Endothelial cell of umbilical vein (primary cell): ENCODE results near the gene RELL1. TPM values are rescaled to one million over a fixed set of nuclear protein-coding genes. Genes with fewer than 3 reads are reported as not detected.

ENCODE experiments used
- BruUV-seq: library from RNA; stranded (reverse); fragments of 400-500 nt; replicated peaks from 2 replicates; lab custom pipeline; 2021; lab: Mats Ljungman, UMichigan
- CTCF ChIA-PET: fragments of 300-600, 350-600 bp; sonication (Branson Sonifier 250); formaldehyde crosslinking; loops from one replicate; lab custom pipeline; 2021; ENCODE audit warnings: antibody characterized with exemption, inconsistent platforms; lab: Charles Lee
- POLR2A ChIA-PET: fragments of 300-600, 350-600 bp; sonication (Branson Sonifier 250); formaldehyde crosslinking; loops from one replicate; lab custom pipeline; 2021; ENCODE audit warnings: antibody characterized with exemption, inconsistent platforms; lab: Charles Lee
- DNase-seq: peaks from one replicate; pipeline ENCODE4 v3.0.0-alpha.2; 2011; ENCODE audit warnings: low read depth, low spot score
- FAIRE-seq: peaks from 2 replicates; lab custom pipeline; 2011; peaks lifted over from hg19 to GRCh38; lab: Jason Lieb, UNC
- H2AFZ ChIP-seq: 2 replicates; pipeline ENCODE4 v1.6.0; 2012; ENCODE audit warnings: low read depth, low read length, control low read depth, inconsistent platforms
- H3K27ac ChIP-seq: 2 replicates; pipeline ENCODE4 v1.5.1; 2011; ENCODE audit warnings: low read depth, mild to moderate bottlenecking, control low read depth, low read length, moderate library complexity; ENCODE audit not compliant: insufficient read depth
- H3K27me3 ChIP-seq, 2 experiments: 2 replicates each; pipeline versions ENCODE4 v1.6.0 to v1.6.1; 2011; ENCODE audit warnings: low read length in 2 of 2, mixed read lengths in 1 of 2; ENCODE audit not compliant: control insufficient read depth in 2 of 2, insufficient read depth in 2 of 2
- H3K36me3 ChIP-seq, 2 experiments: 2 replicates in 1 of 2; 3 replicates in 1 of 2; pipeline ENCODE4 v1.5.1; 2011; ENCODE audit warnings: low read length in 2 of 2, mild to moderate bottlenecking in 1 of 2, moderate library complexity in 1 of 2; ENCODE audit not compliant: control insufficient read depth in 2 of 2, insufficient read depth in 2 of 2; ENCODE audit errors: extremely low read depth in 1 of 2
- H3K4me1 ChIP-seq: 3 replicates; pipeline ENCODE4 v1.5.1; 2011; ENCODE audit warnings: mild to moderate bottlenecking, low read length; ENCODE audit not compliant: control insufficient read depth, insufficient read depth; ENCODE audit errors: extremely low read depth
- H3K4me2 ChIP-seq: 2 replicates; pipeline ENCODE4 v1.6.1; 2011; ENCODE audit warnings: low read length, control low read depth, mixed read lengths; ENCODE audit not compliant: insufficient read depth
- H3K4me3 ChIP-seq, 3 experiments: fragments of 200-600 bp in 1 of 3; sonication (generic), shearing (Covaris generic) in 1 of 3; replicated peaks in 1 of 3; 2 replicates each; pipeline ENCODE4 v1.5.1; 2011 to 2016; ENCODE audit warnings: control low read depth in 3 of 3, low read length in 3 of 3, mild to moderate bottlenecking in 2 of 3, inconsistent platforms in 1 of 3, low read depth in 1 of 3, moderate library complexity in 1 of 3; ENCODE audit not compliant: insufficient read depth in 1 of 3
- H3K79me2 ChIP-seq: 2 replicates; pipeline ENCODE4 v1.6.0; 2012; ENCODE audit warnings: low read length, inconsistent platforms; ENCODE audit not compliant: control insufficient read depth, insufficient read depth
- H3K9ac ChIP-seq: replicated peaks from 2 replicates; pipeline ENCODE3; 2011; ENCODE audit warnings: low read length, control low read depth; ENCODE audit not compliant: insufficient read depth; ENCODE audit errors: extremely low read depth
- H3K9me1 ChIP-seq: replicated peaks from 3 replicates; pipeline ENCODE4 v1.6.0; 2011; ENCODE audit warnings: mild to moderate bottlenecking, low read length; ENCODE audit not compliant: control insufficient read depth, insufficient read depth; ENCODE audit errors: extremely low read depth
- H3K9me3 ChIP-seq: replicated peaks from 2 replicates; pipeline ENCODE4 v1.5.1; 2012; ENCODE audit warnings: low read length, inconsistent platforms; ENCODE audit not compliant: control insufficient read depth, insufficient read depth
- H4K20me1 ChIP-seq: replicated peaks from 2 replicates; pipeline ENCODE3; 2011; ENCODE audit warnings: mild to moderate bottlenecking, low read length; ENCODE audit not compliant: control insufficient read depth, insufficient read depth; ENCODE audit errors: extremely low read depth
- EZH2 ChIP-seq: IDR thresholded peaks from 2 replicates; pipeline ENCODE4 v1.6.1; 2012; ENCODE audit warnings: borderline replicate concordance, low read depth, mild to moderate bottlenecking, moderate library complexity, low read length, inconsistent platforms; ENCODE audit not compliant: severe bottlenecking
- FOS ChIP-seq: IDR thresholded peaks from 2 replicates; pipeline ENCODE4 v1.6.1; 2011; ENCODE audit warnings: mild to moderate bottlenecking, low read length, moderate library complexity, borderline replicate concordance; ENCODE audit not compliant: insufficient read depth
- GATA2 ChIP-seq: IDR thresholded peaks from 2 replicates; pipeline ENCODE4 v1.7.0; 2011; ENCODE audit warnings: low read depth, mild to moderate bottlenecking, moderate library complexity, mixed read lengths, low read length; ENCODE audit not compliant: insufficient read length, insufficient read depth
- MYC ChIP-seq: IDR thresholded peaks from one replicate; pipeline ENCODE4 v1.6.1; 2011; ENCODE audit warnings: mild to moderate bottlenecking, low read depth, low read length
- POLR2A ChIP-seq: IDR thresholded peaks from 2 replicates; pipeline ENCODE4 v1.6.1; 2012; ENCODE audit warnings: low read depth, mild to moderate bottlenecking, control low read depth, low read length
- dilution Hi-C: fragments of 300-500 bp; cut with MboI; formaldehyde crosslinking; loops from one replicate; pipeline ENCODE4 v1.15.0; 2019; ENCODE audit warnings: low sequenced_read_pairs; ENCODE audit not compliant: extremely low pct_ligation_motif_present
- intact Hi-C: fragments of 100-400 bp; cut with micrococcal nuclease; formaldehyde crosslinking; loops from one replicate; pipeline ENCODE4 v1.10.0; 2022
- polyA plus RNA-seq, 4 experiments: library from polyadenylated mRNA; depleted of rRNA in 3 of 4; stranded (reverse) in 3 of 4; unstranded in 1 of 4; fragments of >200 nt; gene quantifications; 2 replicates each; pipeline versions ENCODE4 v1.2.1 to v1.2.3, GENCODE V29; 2011 to 2012; ENCODE audit warnings: missing spikeins in 1 of 4
- total RNA-seq: library from RNA; stranded (reverse); gene quantifications from 2 replicates; pipeline ENCODE4 v1.2.3, GENCODE V29; 2021
- TF ChIP-seq, protein P1 (sequence below), 2 donors: IDR thresholded peaks; 1 replicate in 1 of 2; 2 replicates in 1 of 2; pipeline ENCODE4 v1.5.1; 2011; ENCODE audit warnings: low read length in 2 of 2, mild to moderate bottlenecking in 2 of 2, moderate library complexity in 2 of 2, control low read depth in 1 of 2, inconsistent platforms in 1 of 2, low read depth in 1 of 2; ENCODE audit not compliant: insufficient read depth in 1 of 2; ENCODE audit errors: extremely low read depth in 1 of 2

RELL1 gene
- total and polyA plus RNA-seq, 2 donors (not counting 3 experiments of a cell fraction or from before 2014, with no cell fraction given) = 20.8 to 91.7 TPM

DNA sequence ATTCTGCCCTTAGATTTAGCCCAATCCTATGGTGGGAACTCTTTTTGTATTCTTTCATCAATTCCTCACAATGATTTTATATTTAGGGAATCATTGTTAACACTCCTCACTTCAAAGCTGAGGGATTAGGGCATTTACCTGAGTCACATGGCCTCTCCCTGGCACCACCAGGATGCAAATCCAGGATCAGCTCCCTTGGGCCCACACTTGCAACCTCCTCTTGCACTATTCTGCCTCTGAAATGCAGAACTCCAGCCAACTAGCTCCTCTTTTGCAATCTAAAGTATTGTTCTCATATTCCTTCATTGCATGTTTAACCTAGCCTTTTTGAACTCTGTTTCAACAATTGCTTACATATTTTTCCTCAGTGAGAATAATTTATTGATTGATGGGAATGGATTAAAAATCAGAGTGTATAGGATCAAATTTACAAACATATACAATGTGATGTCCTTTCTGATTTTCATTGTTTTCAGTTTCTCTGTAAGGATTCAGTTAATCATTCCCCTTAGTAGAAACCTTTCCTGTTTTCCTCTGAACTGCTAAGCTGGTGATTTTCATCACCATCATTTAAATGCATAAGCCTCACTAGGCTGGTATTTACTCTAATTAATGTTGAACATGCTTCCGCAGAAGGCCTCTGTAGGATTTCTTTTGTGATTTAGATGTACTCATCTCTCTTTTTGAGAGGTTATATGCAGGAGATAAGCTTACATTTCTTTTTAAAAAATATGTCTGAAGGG lies 3.3 kb upstream of the RELL1 start:
- TF ChIP-seq POLR2A = no peak
- TF ChIP-seq EZH2 = no peak
- TF ChIP-seq GATA2 = no peak
- TF ChIP-seq, protein P1, sequence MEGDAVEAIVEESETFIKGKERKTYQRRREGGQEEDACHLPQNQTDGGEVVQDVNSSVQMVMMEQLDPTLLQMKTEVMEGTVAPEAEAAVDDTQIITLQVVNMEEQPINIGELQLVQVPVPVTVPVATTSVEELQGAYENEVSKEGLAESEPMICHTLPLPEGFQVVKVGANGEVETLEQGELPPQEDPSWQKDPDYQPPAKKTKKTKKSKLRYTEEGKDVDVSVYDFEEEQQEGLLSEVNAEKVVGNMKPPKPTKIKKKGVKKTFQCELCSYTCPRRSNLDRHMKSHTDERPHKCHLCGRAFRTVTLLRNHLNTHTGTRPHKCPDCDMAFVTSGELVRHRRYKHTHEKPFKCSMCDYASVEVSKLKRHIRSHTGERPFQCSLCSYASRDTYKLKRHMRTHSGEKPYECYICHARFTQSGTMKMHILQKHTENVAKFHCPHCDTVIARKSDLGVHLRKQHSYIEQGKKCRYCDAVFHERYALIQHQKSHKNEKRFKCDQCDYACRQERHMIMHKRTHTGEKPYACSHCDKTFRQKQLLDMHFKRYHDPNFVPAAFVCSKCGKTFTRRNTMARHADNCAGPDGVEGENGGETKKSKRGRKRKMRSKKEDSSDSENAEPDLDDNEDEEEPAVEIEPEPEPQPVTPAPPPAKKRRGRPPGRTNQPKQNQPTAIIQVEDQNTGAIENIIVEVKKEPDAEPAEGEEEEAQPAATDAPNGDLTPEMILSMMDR (IDR thresholded peaks at IDR 0.05; ENCODE audit: extremely low read depth in 1 of 2, insufficient read depth in 1 of 2, low read depth in 1 of 2, low read length in 2 of 2) = no peak
- no peak for TF ChIP-seq MYC
- TF ChIP-seq FOS = no peak
- H3K79me2 ChIP-seq = peaks cover 16% of the 10 kb centered on the region
- no peaks in the 10 kb centered on the region for H3K27me3 ChIP-seq
- H3K36me3 ChIP-seq = no peaks in the 10 kb centered on the region
- FAIRE-seq (no peak), DNase-seq (no peak)
- dilution Hi-C loops = no loop called here
- ChIA-PET CTCF (interaction anchor here (0.7 to 1.4 kb wide), 3 partner anchors 86 to 346 kb away, joined by 3 to 4 read pairs (median 4); no protein-coding TSS in a partner anchor), POLR2A (no interaction called here)
- H3K9me3 ChIP-seq = no peaks in the 10 kb centered on the region
- no peak overlapping the region for H3K4me2 ChIP-seq
- no peak overlapping the region for H3K9ac ChIP-seq
- H4K20me1 ChIP-seq = peaks cover 3% of the 10 kb centered on the region
- intact Hi-C loops = loop anchor here (5.0 kb wide), 1 partner anchor 288 kb away; no protein-coding TSS in a partner anchor
- H2AFZ ChIP-seq = no peak overlapping the region
- no peaks in the 10 kb centered on the region for H3K9me1 ChIP-seq
- no TSS peak for BruUV-seq
- no peak overlapping the region for H3K27ac ChIP-seq
- H3K4me1 ChIP-seq = peaks cover 11% of the 10 kb centered on the region
- H3K4me3 ChIP-seq = no peak overlapping the region
